Spleen (tissue), 7 donors: ENCODE measurements around the gene ZNF571.

Experiments
- POLR2A ChIP-seq, 3 donors: fragments of 450-650 bp; IDR thresholded peaks; one replicate each; pipeline ENCODE4 v1.5.1; 2017; ENCODE audit warnings: antibody characterized with exemption in 3 of 3, mild to moderate bottlenecking in 1 of 3
- TF ChIP-seq, protein P1 (sequence below), 11 experiments: fragments of 200-600 bp in 7 of 11; fragments of 450-650 bp in 4 of 11; sonication (generic) in 4 of 11; IDR thresholded peaks in 8 of 11; conservative IDR thresholded peaks in 3 of 11; 1 replicate in 7 of 11; 2 replicates in 4 of 11; pipeline versions ENCODE4 v1.4.0 to v1.8.0; 2016 to 2021; ENCODE audit warnings: antibody characterized with exemption in 11 of 11, inconsistent platforms in 4 of 11, mild to moderate bottlenecking in 1 of 11
- donor health status: DM: no; HTN: no; CAD: no; lungs with moderate emphysema.
- donor health status: DM: no; HTN: no; CAD: no.
- donor health status: DM: no; HTN: no; CAD: no.

DNA sequence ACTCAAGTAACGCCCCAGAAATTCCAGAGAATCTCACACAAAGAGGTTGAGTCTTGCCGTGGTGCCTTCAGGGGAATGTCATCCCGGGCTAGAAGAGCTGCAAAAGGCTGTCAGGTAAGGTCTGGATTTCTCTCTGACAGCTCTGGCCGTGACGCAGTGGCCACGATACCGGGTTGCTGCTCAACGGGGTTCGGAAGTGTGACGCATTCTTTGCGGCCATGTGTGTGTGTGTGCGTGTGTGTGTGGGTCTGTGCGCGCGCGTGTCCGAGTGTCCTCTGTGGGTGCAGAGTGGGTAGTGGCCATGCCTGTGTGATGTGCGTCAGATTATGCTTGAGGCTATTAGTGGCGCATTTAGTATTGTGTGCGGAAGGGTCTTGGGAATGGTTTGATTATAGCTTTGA is 390 bp upstream of the ZNF571 start:
- TF ChIP-seq, protein P1, sequence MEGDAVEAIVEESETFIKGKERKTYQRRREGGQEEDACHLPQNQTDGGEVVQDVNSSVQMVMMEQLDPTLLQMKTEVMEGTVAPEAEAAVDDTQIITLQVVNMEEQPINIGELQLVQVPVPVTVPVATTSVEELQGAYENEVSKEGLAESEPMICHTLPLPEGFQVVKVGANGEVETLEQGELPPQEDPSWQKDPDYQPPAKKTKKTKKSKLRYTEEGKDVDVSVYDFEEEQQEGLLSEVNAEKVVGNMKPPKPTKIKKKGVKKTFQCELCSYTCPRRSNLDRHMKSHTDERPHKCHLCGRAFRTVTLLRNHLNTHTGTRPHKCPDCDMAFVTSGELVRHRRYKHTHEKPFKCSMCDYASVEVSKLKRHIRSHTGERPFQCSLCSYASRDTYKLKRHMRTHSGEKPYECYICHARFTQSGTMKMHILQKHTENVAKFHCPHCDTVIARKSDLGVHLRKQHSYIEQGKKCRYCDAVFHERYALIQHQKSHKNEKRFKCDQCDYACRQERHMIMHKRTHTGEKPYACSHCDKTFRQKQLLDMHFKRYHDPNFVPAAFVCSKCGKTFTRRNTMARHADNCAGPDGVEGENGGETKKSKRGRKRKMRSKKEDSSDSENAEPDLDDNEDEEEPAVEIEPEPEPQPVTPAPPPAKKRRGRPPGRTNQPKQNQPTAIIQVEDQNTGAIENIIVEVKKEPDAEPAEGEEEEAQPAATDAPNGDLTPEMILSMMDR (IDR thresholded peaks at IDR 0.05 in 8 of 11, conservative IDR thresholded peaks at IDR 0.05 in 3 of 11) = no peak
- TF ChIP-seq POLR2A (IDR thresholded peaks at IDR 0.05) = no peak
